ENCODE measurements around the gene NTN4.

The NTN4 gene

GRCh38 chr12:95674631-95675030 is 115.9 kb downstream of the NTN4 start:
- DNase-seq (ENCODE audit: low spot score) = no peak
- TF ChIP-seq CTCF (IDR thresholded peaks at IDR 0.05; ENCODE audit: borderline replicate concordance, control extremely low read depth, extremely low read depth, insufficient read depth, missing control alignments) = no peak
- in situ Hi-C loops (cut with MboI; ENCODE audit: low sequenced_read_pairs, unreplicated experiment) = no loop called here

- TF ChIP-seq CTCF (IDR thresholded peaks at IDR 0.05; ENCODE audit: borderline replicate concordance, control extremely low read depth, extremely low read depth, insufficient read depth, missing control alignments) = no peak
- DNase-seq (ENCODE audit: low spot score) = no peak
- in situ Hi-C loops (cut with MboI; ENCODE audit: low sequenced_read_pairs, unreplicated experiment) = no loop called here
Observed at GRCh38 chr12:95674163-95674562, 116.4 kb downstream of the NTN4 start.

GRCh38 chr12:95673576-95673975 is 117.0 kb downstream of the NTN4 start:
- in situ Hi-C loops (cut with MboI; ENCODE audit: low sequenced_read_pairs, unreplicated experiment) = no loop called here
- no peak for TF ChIP-seq CTCF (IDR thresholded peaks at IDR 0.05; ENCODE audit: borderline replicate concordance, control extremely low read depth, extremely low read depth, insufficient read depth, missing control alignments)
- no peak for DNase-seq (ENCODE audit: low spot score)

GRCh38 chr12:95672166-95672565 is 118.4 kb downstream of the NTN4 start:
- in situ Hi-C loops (cut with MboI; ENCODE audit: low sequenced_read_pairs, unreplicated experiment) = no loop called here
- TF ChIP-seq CTCF (IDR thresholded peaks at IDR 0.05; ENCODE audit: borderline replicate concordance, control extremely low read depth, extremely low read depth, insufficient read depth, missing control alignments) = no peak
- no peak for DNase-seq (ENCODE audit: low spot score)

GRCh38 chr12:95671265-95671664 is 119.3 kb downstream of the NTN4 start:
- in situ Hi-C loops (cut with MboI; ENCODE audit: low sequenced_read_pairs, unreplicated experiment) = no loop called here
- DNase-seq (ENCODE audit: low spot score) = no peak
- no peak for TF ChIP-seq CTCF (IDR thresholded peaks at IDR 0.05; ENCODE audit: borderline replicate concordance, control extremely low read depth, extremely low read depth, insufficient read depth, missing control alignments)

DNA sequence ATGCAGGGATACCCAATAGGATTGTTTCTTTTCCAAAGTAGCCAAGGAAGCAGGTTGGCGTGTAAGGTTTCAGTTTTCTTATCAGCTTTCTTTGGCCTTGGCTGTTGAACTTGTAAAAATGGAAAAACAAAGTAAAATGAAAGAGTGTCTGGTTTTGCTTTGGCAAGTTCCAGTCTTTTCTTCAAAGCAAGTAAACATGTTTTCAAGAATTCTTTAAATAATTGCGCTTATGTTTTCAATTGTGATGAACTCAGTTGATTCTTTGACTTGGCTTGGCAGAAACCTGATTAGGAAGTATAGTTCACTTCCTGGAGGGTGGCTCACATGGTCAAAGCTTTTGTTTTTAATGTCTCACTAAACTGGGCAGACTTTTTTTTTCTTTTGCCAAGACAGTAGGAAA is 127.0 kb downstream of the NTN4 start:
- in situ Hi-C loops (cut with MboI; ENCODE audit: low sequenced_read_pairs, unreplicated experiment) = no loop called here
- no peak for TF ChIP-seq CTCF (IDR thresholded peaks at IDR 0.05; ENCODE audit: borderline replicate concordance, control extremely low read depth, extremely low read depth, insufficient read depth, missing control alignments)
- no peak for DNase-seq (ENCODE audit: low spot score)

DNA sequence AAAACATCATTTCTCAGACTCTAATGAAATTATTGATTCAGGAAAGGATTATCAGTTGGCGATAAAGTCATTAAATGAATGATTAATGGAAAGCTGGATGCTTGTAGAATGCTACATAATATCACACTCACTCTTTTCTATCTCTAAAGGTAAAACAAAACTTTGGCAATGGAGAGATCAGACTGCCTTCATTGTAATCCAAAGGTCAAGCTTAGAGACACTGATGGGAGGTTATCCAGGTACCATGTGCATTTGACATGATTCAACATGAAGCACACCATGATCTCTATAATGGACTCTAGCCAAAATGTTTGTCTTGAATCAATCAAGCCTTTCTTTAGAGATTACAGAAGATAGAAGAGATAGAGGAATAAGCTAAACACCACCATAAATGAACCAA is 129.2 kb downstream of the NTN4 start:
- DNase-seq (ENCODE audit: low spot score) = no peak
- in situ Hi-C loops (cut with MboI; ENCODE audit: low sequenced_read_pairs, unreplicated experiment) = no loop called here
- no peak for TF ChIP-seq CTCF (IDR thresholded peaks at IDR 0.05; ENCODE audit: borderline replicate concordance, control extremely low read depth, extremely low read depth, insufficient read depth, missing control alignments)

Measured in GM13976 (cell line).